Adipocyte (in vitro differentiated cells): ENCODE results near the gene DUSP8.
"Not testable (repeated sequence)": the region's sequence is repeated elsewhere in the genome, so short reads cannot be mapped to it uniquely, and the experiment has no call there.

Source experiments
- DNase-seq: peaks from one replicate; pipeline ENCODE4 v3.0.0-alpha.2; 2015; ENCODE audit warnings: low read depth
- H3K27me3 ChIP-seq: replicated peaks from 2 replicates; pipeline ENCODE4 v1.7.0; 2013; ENCODE audit warnings: mild to moderate bottlenecking, low read length, moderate library complexity; ENCODE audit not compliant: control insufficient read depth, insufficient read depth
- H3K36me3 ChIP-seq: 2 replicates; pipeline ENCODE4 v1.7.0; 2013; ENCODE audit warnings: low read length, mild to moderate bottlenecking, moderate library complexity; ENCODE audit not compliant: control insufficient read depth, insufficient read depth, severe bottlenecking
- H3K4me1 ChIP-seq: 2 replicates; pipeline ENCODE4 v1.7.0; 2013; ENCODE audit warnings: mild to moderate bottlenecking, low read length, moderate library complexity; ENCODE audit not compliant: control insufficient read depth, insufficient read depth
- H3K4me3 ChIP-seq: 2 replicates; pipeline ENCODE4 v1.7.0; 2013; ENCODE audit warnings: mild to moderate bottlenecking, low read length, moderate library complexity
- H3K9ac ChIP-seq: 2 replicates; pipeline ENCODE4 v1.7.0; 2013; ENCODE audit warnings: mild to moderate bottlenecking, low read length, moderate library complexity
- H3K9me3 ChIP-seq: 2 replicates; pipeline ENCODE4 v1.7.0; 2013; ENCODE audit warnings: mild to moderate bottlenecking, low read length, moderate library complexity; ENCODE audit not compliant: control insufficient read depth

Gene DUSP8

GRCh38 chr11:1516273-1517067, 55.6 kb downstream of the DUSP8 start:
- peak; percentile 77 for DNase-seq
- Histone ChIP-seq H3K4me3 (no peak overlapping the region), H3K9me3 (no peaks in the 10 kb centered on the region), H3K4me1 (peaks cover 15% of the 10 kb centered on the region), H3K27me3 (no peaks in the 10 kb centered on the region), H3K36me3 (no peaks in the 10 kb centered on the region), H3K9ac (no peak overlapping the region)

- Histone ChIP-seq H3K9ac (peak overlapping the region; percentile 34), H3K36me3 (no peaks in the 10 kb centered on the region), H3K4me3 (peak overlapping the region; percentile 36), H3K4me1 (peaks cover 15% of the 10 kb centered on the region), H3K27me3 (no peaks in the 10 kb centered on the region), H3K9me3 (no peaks in the 10 kb centered on the region)
- DNase-seq = peak; percentile 90
Measured at GRCh38 chr11:1515082-1516060, 56.7 kb downstream of the DUSP8 start.

GRCh38 chr11:1514336-1515061, 57.6 kb downstream of the DUSP8 start:
- Histone ChIP-seq H3K9ac (no peak overlapping the region), H3K36me3 (no peaks in the 10 kb centered on the region), H3K4me1 (peaks cover 15% of the 10 kb centered on the region), H3K9me3 (no peaks in the 10 kb centered on the region), H3K27me3 (no peaks in the 10 kb centered on the region), H3K4me3 (no peak overlapping the region)
- DNase-seq = no peak

- H3K9ac ChIP-seq = no peak overlapping the region
- no peaks in the 10 kb centered on the region for H3K36me3 ChIP-seq
- peaks cover 15% of the 10 kb centered on the region for H3K4me1 ChIP-seq
- H3K27me3 ChIP-seq = no peaks in the 10 kb centered on the region
- H3K4me3 ChIP-seq = no peak overlapping the region
- H3K9me3 ChIP-seq = no peaks in the 10 kb centered on the region
- DNase-seq = no peak
Measured at GRCh38 chr11:1513326-1514296, 58.5 kb downstream of the DUSP8 start.

- H3K36me3 ChIP-seq, H3K9ac ChIP-seq, H3K27me3 ChIP-seq, DNase-seq, H3K4me3 ChIP-seq, H3K9me3 ChIP-seq: not testable (repeated sequence)
- H3K4me1 ChIP-seq = peaks cover 18% of the 10 kb centered on the region
Measured at GRCh38 chr11:1512531-1513258, 59.4 kb downstream of the DUSP8 start.

- no peaks in the 10 kb centered on the region for H3K36me3 ChIP-seq
- no peak for DNase-seq
- H3K9ac ChIP-seq = no peak overlapping the region
- no peaks in the 10 kb centered on the region for H3K9me3 ChIP-seq
- peaks cover 22% of the 10 kb centered on the region for H3K4me1 ChIP-seq
- no peak overlapping the region for H3K4me3 ChIP-seq
- no peaks in the 10 kb centered on the region for H3K27me3 ChIP-seq
Measured at GRCh38 chr11:1511937-1512496, 60.1 kb downstream of the DUSP8 start.

- no peak for DNase-seq
- no peak overlapping the region for H3K9ac ChIP-seq
- no peaks in the 10 kb centered on the region for H3K27me3 ChIP-seq
- H3K9me3 ChIP-seq = no peaks in the 10 kb centered on the region
- H3K4me3 ChIP-seq = no peak overlapping the region
- no peaks in the 10 kb centered on the region for H3K36me3 ChIP-seq
- peaks cover 22% of the 10 kb centered on the region for H3K4me1 ChIP-seq
Measured at GRCh38 chr11:1510928-1511327, 61.1 kb downstream of the DUSP8 start.

GRCh38 chr11:1510351-1510750, 61.7 kb downstream of the DUSP8 start:
- H3K9ac ChIP-seq, H3K36me3 ChIP-seq, H3K27me3 ChIP-seq, H3K9me3 ChIP-seq, H3K4me3 ChIP-seq, DNase-seq: not testable (repeated sequence)
- H3K4me1 ChIP-seq = peaks cover 21% of the 10 kb centered on the region

- H3K27me3 ChIP-seq = no peaks in the 10 kb centered on the region
- no peaks in the 10 kb centered on the region for H3K9me3 ChIP-seq
- H3K36me3 ChIP-seq = no peaks in the 10 kb centered on the region
- no peak overlapping the region for H3K9ac ChIP-seq
- DNase-seq = no peak
- H3K4me1 ChIP-seq = peaks cover 15% of the 10 kb centered on the region
- H3K4me3 ChIP-seq = no peak overlapping the region
Measured at GRCh38 chr11:1509626-1510255, 62.3 kb downstream of the DUSP8 start.
